IMR-90 (cell line): ENCODE measurements around the gene TPRKB.

ENCODE experiments used
- BHLHE40 ChIP-seq: fragments of 150-350 bp; IDR thresholded peaks from 2 replicates; pipeline ENCODE4 v1.6.1; 2016; ENCODE audit warnings: mild to moderate bottlenecking, low read depth, low read length
- CHD1 ChIP-seq: IDR thresholded peaks from 2 replicates; pipeline ENCODE4 v1.6.1; 2012; ENCODE audit warnings: low read depth, low read length, improper control_type of control experiment
- CTCF ChIP-seq: conservative IDR thresholded peaks from 2 replicates; pipeline ENCODE4 v1.5.1; 2012; ENCODE audit warnings: mild to moderate bottlenecking, low read depth, low read length, improper control_type of control experiment
- ELK1 ChIP-seq: fragments of 150-350 bp; IDR thresholded peaks from 2 replicates; pipeline ENCODE4 v1.6.1; 2016; ENCODE audit warnings: low read depth, mild to moderate bottlenecking, low read length, moderate library complexity, borderline replicate concordance
- MAFK ChIP-seq: IDR thresholded peaks from 2 replicates; pipeline ENCODE4 v1.6.1; 2012; ENCODE audit warnings: low read depth, low read length, improper control_type of control experiment
- MAZ ChIP-seq: IDR thresholded peaks from 2 replicates; pipeline ENCODE4 v1.6.1; 2012; ENCODE audit warnings: low read depth, mild to moderate bottlenecking, low read length, improper control_type of control experiment, moderate library complexity, borderline replicate concordance
- POLR2A ChIP-seq: IDR thresholded peaks from 2 replicates; pipeline ENCODE4 v1.6.1; 2012; ENCODE audit warnings: mild to moderate bottlenecking, low read depth, low read length
- RAD21 ChIP-seq: IDR thresholded peaks from 2 replicates; pipeline ENCODE4 v1.6.1; 2012; ENCODE audit warnings: low read length, improper control_type of control experiment
- RFX5 ChIP-seq: IDR thresholded peaks from 2 replicates; pipeline ENCODE4 v1.8.0; 2012; ENCODE audit warnings: low read depth, mild to moderate bottlenecking, low read length, moderate library complexity
- SMC3 ChIP-seq: fragments of 150-350 bp; IDR thresholded peaks from 2 replicates; pipeline ENCODE4 v1.6.1; 2016; ENCODE audit warnings: low read depth, mild to moderate bottlenecking, antibody characterized with exemption, low read length, moderate library complexity
- USF2 ChIP-seq: fragments of 150-350 bp; IDR thresholded peaks from 2 replicates; pipeline ENCODE4 v1.6.1; 2017; ENCODE audit warnings: mild to moderate bottlenecking, antibody characterized with exemption, low read length, low read depth

GRCh38 chr2:73740767-73741166 is 3.6 kb upstream of the TPRKB start:
- no peak for TF ChIP-seq USF2
- TF ChIP-seq RAD21: no peak
- TF ChIP-seq POLR2A: no peak
- TF ChIP-seq CHD1: no peak
- no peak for TF ChIP-seq MAFK
- no peak for TF ChIP-seq CTCF
- no peak for TF ChIP-seq BHLHE40
- TF ChIP-seq RFX5: no peak
- no peak for TF ChIP-seq ELK1
- TF ChIP-seq MAZ: no peak
- no peak for TF ChIP-seq SMC3
